GM21447 (cell line): ENCODE measurements around the gene FUNDC2.
A peak's percentile ranks its signal among the peaks of the same experiment; 100 is the strongest.

Experiments used
- ATAC-seq: cut with Tn5 transposase; IDR thresholded peaks from one replicate; pipeline ENCODE4 v1.9.1; 2021; ENCODE audit not compliant: unreplicated experiment

Gene FUNDC2

GRCh38 chrX:155023907-155024833 is 2.5 kb upstream of the FUNDC2 start:
- no peak for ATAC-seq

GRCh38 chrX:155026420-155026726 is 271 bp upstream of the FUNDC2 start:
- no peak for ATAC-seq

- ATAC-seq: no peak
Observed at GRCh38 chrX:155027509-155028066, 944 bp downstream of the FUNDC2 start.

- no peak for ATAC-seq
Observed at GRCh38 chrX:155028129-155028528, 1.5 kb downstream of the FUNDC2 start.

- ATAC-seq: no peak
Observed at GRCh38 chrX:155028877-155029291, 2.2 kb downstream of the FUNDC2 start.

- no peak for ATAC-seq
Observed at GRCh38 chrX:155031657-155032056, 5.0 kb downstream of the FUNDC2 start.

- ATAC-seq: no peak
Observed at GRCh38 chrX:155035688-155036087, 9.0 kb downstream of the FUNDC2 start.

GRCh38 chrX:155046129-155046810 is 19.6 kb downstream of the FUNDC2 start:
- ATAC-seq: no peak

GRCh38 chrX:155046811-155047528 is 20.3 kb downstream of the FUNDC2 start:
- ATAC-seq: no peak

- no peak for ATAC-seq
Observed at GRCh38 chrX:155048977-155049619, 22.5 kb downstream of the FUNDC2 start.

GRCh38 chrX:155052738-155053498 is 26.3 kb downstream of the FUNDC2 start:
- ATAC-seq: no peak

- ATAC-seq: no peak
Observed at GRCh38 chrX:155053656-155054055, 27.0 kb downstream of the FUNDC2 start.

GRCh38 chrX:155054255-155054654 is 27.6 kb downstream of the FUNDC2 start:
- no peak for ATAC-seq

GRCh38 chrX:155055494-155055893 is 28.9 kb downstream of the FUNDC2 start:
- ATAC-seq: no peak

- ATAC-seq: no peak
Observed at GRCh38 chrX:155056471-155056870, 29.8 kb downstream of the FUNDC2 start.

GRCh38 chrX:155056877-155057792 is 30.5 kb downstream of the FUNDC2 start:
- ATAC-seq: peak; percentile 92

- no peak for ATAC-seq
Observed at GRCh38 chrX:155061760-155062159, 35.1 kb downstream of the FUNDC2 start.

GRCh38 chrX:155065035-155065734 is 38.5 kb downstream of the FUNDC2 start:
- ATAC-seq: no peak
